Retinal pigment epithelial cell (primary cell): ENCODE data around the gene CCRL2.

Experiments
- DNase-seq: peaks from one replicate; pipeline ENCODE4 v3.0.0-alpha.2; 2010; ENCODE audit warnings: low read depth
- H3K4me3 ChIP-seq: 2 replicates; pipeline ENCODE4 v1.5.1; 2011; ENCODE audit warnings: mild to moderate bottlenecking, low read length, control low read depth, moderate library complexity
- CTCF ChIP-seq: conservative IDR thresholded peaks from 2 replicates; pipeline ENCODE4 v1.5.1; 2011; ENCODE audit warnings: low read depth, low read length, control low read depth, inconsistent platforms

CCRL2 gene

GRCh38 chr3:46406443-46406787 lies 644 bp upstream of the CCRL2 start:
- no peak for TF ChIP-seq CTCF
- no peak for DNase-seq
- H3K4me3 ChIP-seq: no peak overlapping the region

GRCh38 chr3:46407970-46408369 lies 911 bp downstream of the CCRL2 start:
- DNase-seq: no peak
- TF ChIP-seq CTCF: no peak

GRCh38 chr3:46408853-46409252 lies 1.8 kb downstream of the CCRL2 start:
- no peak for TF ChIP-seq CTCF
- no peak for DNase-seq
- no peak overlapping the region for H3K4me3 ChIP-seq

More at GRCh38 chr3:46407970-46408369, 911 bp downstream of the CCRL2 start:
- H3K4me3 ChIP-seq: no peak overlapping the region

DNA sequence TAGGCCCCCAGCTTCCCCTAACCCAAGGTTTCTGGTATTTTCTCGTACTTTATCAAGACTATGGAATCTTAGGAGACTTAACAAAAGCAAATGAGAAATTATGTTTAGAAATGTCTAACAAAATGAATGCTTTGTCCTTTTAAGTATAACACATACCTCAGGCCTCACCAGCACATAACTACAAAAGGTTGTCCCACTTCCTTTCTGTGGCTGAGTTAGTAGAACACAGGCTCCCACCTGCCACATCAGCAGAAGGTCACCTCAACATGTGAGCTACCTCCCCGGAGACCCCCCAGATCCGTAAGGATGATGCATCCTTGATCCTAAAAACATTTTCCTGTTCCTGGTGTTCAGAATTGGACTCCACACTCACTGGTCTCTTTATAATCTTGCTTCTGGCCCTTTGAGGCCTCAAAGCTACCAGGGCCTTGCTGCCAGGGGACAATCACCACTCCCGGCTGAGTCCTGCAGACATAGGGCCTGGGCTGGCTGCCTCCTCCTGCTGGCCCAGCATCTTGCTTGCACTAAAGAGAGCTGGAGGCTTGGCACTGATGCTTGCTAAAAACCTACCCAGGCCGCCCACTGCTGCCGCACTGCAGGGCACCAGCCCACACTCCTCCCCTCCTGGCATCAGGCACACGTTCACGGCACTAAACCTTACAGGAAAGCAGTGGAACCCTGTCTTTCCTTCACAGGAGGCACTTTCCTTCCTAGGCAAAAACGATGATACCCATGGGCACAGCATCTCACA lies 2.9 kb downstream of the CCRL2 start:
- no peak overlapping the region for H3K4me3 ChIP-seq
- DNase-seq: no peak
- TF ChIP-seq CTCF: no peak

GRCh38 chr3:46410669-46411068 lies 3.6 kb downstream of the CCRL2 start:
- no peak for TF ChIP-seq CTCF
- no peak for DNase-seq
- H3K4me3 ChIP-seq: no peak overlapping the region

DNA sequence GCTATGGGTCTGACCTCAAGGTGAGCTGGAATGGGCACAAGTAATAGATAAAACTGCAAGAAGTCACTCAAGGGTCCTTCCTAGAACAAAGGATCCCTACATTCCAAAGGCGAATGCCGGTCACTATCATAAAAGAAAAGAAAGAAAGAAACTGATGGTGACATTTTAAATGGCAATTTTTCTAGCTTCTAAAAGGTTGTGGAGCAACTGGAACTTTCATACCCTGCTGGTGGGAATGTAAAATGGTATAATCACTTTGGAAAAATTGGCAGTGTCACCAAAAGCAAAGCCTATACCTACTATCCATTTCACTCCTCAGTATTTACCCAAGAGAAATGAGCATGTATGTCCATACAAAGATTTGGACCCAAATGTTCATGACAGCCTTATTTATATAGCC lies 4.2 kb downstream of the CCRL2 start:
- no peak overlapping the region for H3K4me3 ChIP-seq
- no peak for TF ChIP-seq CTCF
- no peak for DNase-seq

GRCh38 chr3:46412786-46413298 lies 5.8 kb downstream of the CCRL2 start:
- no peak for TF ChIP-seq CTCF
- no peak overlapping the region for H3K4me3 ChIP-seq
- DNase-seq: no peak
